H9 (cell line): ENCODE data around the gene PRSS21. TPM values are rescaled to one million over a fixed set of nuclear protein-coding genes. Genes with fewer than 3 reads are reported as not detected.

ENCODE experiments used
- DNase-seq: peaks from one replicate; pipeline ENCODE4 v3.0.0-alpha.2; 2017
- H2AFZ ChIP-seq: one replicate; pipeline ENCODE4 v1.6.1; 2013; ENCODE audit warnings: mild to moderate bottlenecking, low read length, control low read depth, moderate library complexity
- H2AK5ac ChIP-seq: 2 replicates; pipeline ENCODE4 v1.6.1; 2013; ENCODE audit warnings: low read length, control low read depth, mixed read lengths; ENCODE audit not compliant: insufficient read length
- H2BK120ac ChIP-seq: one replicate; pipeline ENCODE4 v1.6.1; 2013; ENCODE audit warnings: low read depth, mild to moderate bottlenecking, low read length, control low read depth, inconsistent platforms; ENCODE audit not compliant: poor library complexity, severe bottlenecking
- H2BK12ac ChIP-seq: 2 replicates; pipeline ENCODE4 v1.6.1; 2013; ENCODE audit warnings: low read length, control low read depth, mixed read lengths, low read depth; ENCODE audit not compliant: insufficient read length
- H2BK15ac ChIP-seq: 2 replicates; pipeline ENCODE4 v1.6.1; 2013; ENCODE audit warnings: low read depth, low read length, control low read depth
- H2BK20ac ChIP-seq: one replicate; pipeline ENCODE4 v1.6.1; 2013; ENCODE audit warnings: low read depth, mild to moderate bottlenecking, low read length, control low read depth, inconsistent platforms; ENCODE audit not compliant: poor library complexity, severe bottlenecking
- H2BK5ac ChIP-seq: 2 replicates; pipeline ENCODE4 v1.6.1; 2013; ENCODE audit warnings: low read length, control low read depth, mixed read lengths; ENCODE audit not compliant: insufficient read length
- H3K14ac ChIP-seq: 2 replicates; pipeline ENCODE4 v1.6.1; 2013; ENCODE audit warnings: low read length, control low read depth; ENCODE audit not compliant: insufficient read depth
- H3K18ac ChIP-seq: 2 replicates; pipeline ENCODE4 v1.6.1; 2013; ENCODE audit warnings: low read depth, mild to moderate bottlenecking, mixed read lengths, low read length, control low read depth; ENCODE audit not compliant: insufficient read length
- H3K23ac ChIP-seq: 2 replicates; pipeline ENCODE4 v1.6.1; 2013; ENCODE audit warnings: low read length, control low read depth, mixed read lengths, low read depth; ENCODE audit not compliant: insufficient read length
- H3K23me2 ChIP-seq: 2 replicates; pipeline ENCODE4 v1.6.1; 2013; ENCODE audit warnings: low read depth, mild to moderate bottlenecking, mixed read lengths, low read length, control low read depth; ENCODE audit not compliant: insufficient read length, poor library complexity, severe bottlenecking
- H3K27ac ChIP-seq: 2 replicates; pipeline ENCODE4 v1.5.1; 2013; ENCODE audit warnings: low read length, control low read depth, mixed read lengths, low read depth; ENCODE audit not compliant: insufficient read length
- H3K27me3 ChIP-seq: 2 replicates; pipeline ENCODE4 v1.6.1; 2013; ENCODE audit warnings: low read length, control low read depth, inconsistent platforms; ENCODE audit not compliant: insufficient read depth
- H3K4ac ChIP-seq: 2 replicates; pipeline ENCODE4 v1.6.1; 2013; ENCODE audit warnings: low read depth, mild to moderate bottlenecking, control low read depth, inconsistent platforms, low read length, moderate library complexity
- H3K4me1 ChIP-seq: 2 replicates; pipeline ENCODE4 v1.6.1; 2013; ENCODE audit warnings: low read length, control low read depth, inconsistent platforms; ENCODE audit not compliant: insufficient read depth
- H3K4me2 ChIP-seq: 2 replicates; pipeline ENCODE4 v1.6.1; 2013; ENCODE audit warnings: low read length, control low read depth, mixed read lengths; ENCODE audit not compliant: insufficient read length, insufficient read depth
- H3K56ac ChIP-seq: 2 replicates; pipeline ENCODE4 v1.6.1; 2013; ENCODE audit warnings: low read depth, mild to moderate bottlenecking, mixed read lengths, low read length, control low read depth; ENCODE audit not compliant: insufficient read length
- H3K79me1 ChIP-seq: 2 replicates; pipeline ENCODE4 v1.6.1; 2013; ENCODE audit warnings: low read depth, mild to moderate bottlenecking, moderate library complexity, low read length, control low read depth, inconsistent platforms; ENCODE audit not compliant: insufficient read depth, poor library complexity, severe bottlenecking
- H3K79me2 ChIP-seq: 2 replicates; pipeline ENCODE4 v1.6.1; 2013; ENCODE audit warnings: low read length, control low read depth, inconsistent platforms; ENCODE audit not compliant: insufficient read depth
- H3K9ac ChIP-seq: 2 replicates; pipeline ENCODE4 v1.6.1; 2013; ENCODE audit warnings: low read length, control low read depth, mixed read lengths; ENCODE audit not compliant: insufficient read length; ENCODE audit errors: extremely low read depth
- H3K9me3 ChIP-seq: one replicate; pipeline ENCODE4 v1.6.1; 2013; ENCODE audit warnings: low read depth, low read length, inconsistent platforms; ENCODE audit not compliant: control insufficient read depth
- H3T11ph ChIP-seq: one replicate; pipeline ENCODE4 v1.6.1; 2013; ENCODE audit warnings: mild to moderate bottlenecking, low read length, control low read depth, inconsistent platforms
- H4K20me1 ChIP-seq: one replicate; pipeline ENCODE4 v1.6.1; 2013; ENCODE audit not compliant: control insufficient read depth, insufficient read length, insufficient read depth
- H4K5ac ChIP-seq: 2 replicates; pipeline ENCODE4 v1.6.1; 2013; ENCODE audit warnings: low read depth, mild to moderate bottlenecking, mixed read lengths, low read length, control low read depth; ENCODE audit not compliant: insufficient read length
- H4K8ac ChIP-seq: replicated peaks from 2 replicates; pipeline ENCODE4 v1.6.1; 2013; ENCODE audit warnings: low read length, control low read depth, mixed read lengths, low read depth; ENCODE audit not compliant: insufficient read length
- H4K91ac ChIP-seq: 2 replicates; pipeline ENCODE4 v1.6.1; 2013; ENCODE audit warnings: low read depth, mild to moderate bottlenecking, moderate library complexity, mixed read lengths, low read length, control low read depth; ENCODE audit not compliant: insufficient read length
- H3K27ac Mint-ChIP-seq, 3 experiments: 2 replicates in 2 of 3; 3 replicates in 1 of 3; pipeline ENCODE4 v1.8.0; 2020 to 2021; ENCODE audit warnings: mixed read lengths in 3 of 3, mild to moderate bottlenecking in 1 of 3, moderate library complexity in 1 of 3
- H3K27me3 Mint-ChIP-seq: 2 replicates; pipeline ENCODE4 v1.8.0; 2021; ENCODE audit warnings: low read depth, mild to moderate bottlenecking, moderate library complexity, mixed read lengths
- H3K36me3 Mint-ChIP-seq, 3 experiments: 2 replicates in 2 of 3; 3 replicates in 1 of 3; pipeline ENCODE4 v1.8.0; 2020 to 2021; ENCODE audit warnings: low read depth in 3 of 3, mixed read lengths in 3 of 3; ENCODE audit not compliant: insufficient read depth in 1 of 3
- H3K4me1 Mint-ChIP-seq, 2 experiments: 2 replicates each; pipeline ENCODE4 v1.8.0; 2020; ENCODE audit warnings: mixed read lengths in 2 of 2
- H3K4me3 Mint-ChIP-seq, 2 experiments: 2 replicates in 1 of 2; 3 replicates in 1 of 2; pipeline ENCODE4 v1.8.0; 2020 to 2021; ENCODE audit warnings: mild to moderate bottlenecking in 2 of 2, mixed read lengths in 2 of 2, moderate library complexity in 1 of 2
- H3K9me3 Mint-ChIP-seq, 2 experiments: 2 replicates in 1 of 2; 3 replicates in 1 of 2; pipeline ENCODE4 v1.8.0; 2020; ENCODE audit warnings: mild to moderate bottlenecking in 2 of 2, mixed read lengths in 2 of 2, moderate library complexity in 1 of 2
- WGBS: extraction: QIAGEN DNeasy Blood & Tissue Kit; methylation state at CpG from one replicate; pipeline ENCODE4 v1.1.7; 2013; ENCODE audit warnings: missing lambda C conversion rate, low lambda C conversion rate, mixed read lengths; ENCODE audit not compliant: insufficient read length; ENCODE audit errors: extremely low coverage; 5-methylcytosine and 5-hydroxymethylcytosine counted together
- total RNA-seq: library from RNA; stranded (reverse); gene quantifications from 2 replicates; pipeline ENCODE4 v1.2.1, GENCODE V29; 2021
- TF ChIP-seq, protein P1 (sequence below): fragments of 200-600 bp; sonication (generic); conservative IDR thresholded peaks from 3 replicates; pipeline ENCODE4 v1.8.0; 2021; ENCODE audit warnings: antibody characterized with exemption, mild to moderate bottlenecking

The PRSS21 gene
- total RNA-seq, 1 experiment from 2014 or later: not detected

DNA sequence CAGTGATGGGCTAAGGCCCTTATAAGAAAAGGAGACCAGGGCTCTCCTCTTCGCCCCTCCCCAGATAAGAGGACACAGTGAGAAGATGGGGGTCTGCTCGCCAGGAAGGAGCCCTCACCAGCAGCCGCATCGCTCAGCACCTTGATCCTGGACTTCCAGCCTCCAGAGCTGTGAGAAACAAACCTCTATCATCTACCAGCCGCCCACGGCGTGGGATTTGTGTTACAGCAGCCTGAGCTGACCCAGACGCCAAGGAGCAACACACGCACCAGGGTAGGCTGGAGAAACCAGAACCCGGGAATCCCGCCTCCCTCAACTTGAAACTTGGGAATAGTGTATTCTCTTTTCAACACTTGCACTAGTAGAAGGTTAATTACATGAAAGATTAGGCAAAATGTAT is 8.9 kb downstream of the PRSS21 start:
- no peak overlapping the region for H2BK15ac ChIP-seq
- H2BK12ac ChIP-seq: no peak overlapping the region
- DNase-seq: no peak
- no peak overlapping the region for H2BK120ac ChIP-seq
- H2BK5ac ChIP-seq: no peak overlapping the region
- H3T11ph ChIP-seq: no peak overlapping the region
- H3K14ac ChIP-seq: no peak overlapping the region
- no peak overlapping the region for H3K9ac ChIP-seq
- no peak overlapping the region for H3K23ac ChIP-seq
- H3K4me1 ChIP-seq: no peaks in the 10 kb centered on the region
- TF ChIP-seq, protein P1, sequence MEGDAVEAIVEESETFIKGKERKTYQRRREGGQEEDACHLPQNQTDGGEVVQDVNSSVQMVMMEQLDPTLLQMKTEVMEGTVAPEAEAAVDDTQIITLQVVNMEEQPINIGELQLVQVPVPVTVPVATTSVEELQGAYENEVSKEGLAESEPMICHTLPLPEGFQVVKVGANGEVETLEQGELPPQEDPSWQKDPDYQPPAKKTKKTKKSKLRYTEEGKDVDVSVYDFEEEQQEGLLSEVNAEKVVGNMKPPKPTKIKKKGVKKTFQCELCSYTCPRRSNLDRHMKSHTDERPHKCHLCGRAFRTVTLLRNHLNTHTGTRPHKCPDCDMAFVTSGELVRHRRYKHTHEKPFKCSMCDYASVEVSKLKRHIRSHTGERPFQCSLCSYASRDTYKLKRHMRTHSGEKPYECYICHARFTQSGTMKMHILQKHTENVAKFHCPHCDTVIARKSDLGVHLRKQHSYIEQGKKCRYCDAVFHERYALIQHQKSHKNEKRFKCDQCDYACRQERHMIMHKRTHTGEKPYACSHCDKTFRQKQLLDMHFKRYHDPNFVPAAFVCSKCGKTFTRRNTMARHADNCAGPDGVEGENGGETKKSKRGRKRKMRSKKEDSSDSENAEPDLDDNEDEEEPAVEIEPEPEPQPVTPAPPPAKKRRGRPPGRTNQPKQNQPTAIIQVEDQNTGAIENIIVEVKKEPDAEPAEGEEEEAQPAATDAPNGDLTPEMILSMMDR: no peak
- no peaks in the 10 kb centered on the region for H3K79me1 ChIP-seq
- H2AK5ac ChIP-seq: no peak overlapping the region
- H3K56ac ChIP-seq: no peak overlapping the region
- H3K27me3 ChIP-seq: no peaks in the 10 kb centered on the region
- H3K4me3 Mint-ChIP-seq: 0 out of 5 replicates have a peak overlapping the region, but pooled peaks of 1 of the 2 experiments have one; percentile 8
- no peaks in the 10 kb centered on the region for H3K4me1 Mint-ChIP-seq
- H4K91ac ChIP-seq: no peak overlapping the region
- no peak overlapping the region for H3K18ac ChIP-seq
- no peaks in the 10 kb centered on the region for H3K23me2 ChIP-seq
- H3K4me2 ChIP-seq: no peak overlapping the region
- H2AFZ ChIP-seq: no peak overlapping the region
- H3K79me2 ChIP-seq: no peaks in the 10 kb centered on the region
- no peaks in the 10 kb centered on the region; a peak in 1 of 7 replicates for H3K36me3 Mint-ChIP-seq
- no peak overlapping the region for H3K27ac ChIP-seq
- H3K27ac Mint-ChIP-seq: no peak overlapping the region
- no peaks in the 10 kb centered on the region for H3K27me3 Mint-ChIP-seq
- whole genome bisulfite sequencing: no CpG with 5 or more reads among the region's 11 CpGs
- no peak overlapping the region for H4K5ac ChIP-seq
- no peaks in the 10 kb centered on the region for H3K9me3 Mint-ChIP-seq
- H4K8ac ChIP-seq: no peak overlapping the region
- no peaks in the 10 kb centered on the region for H4K20me1 ChIP-seq
- no peak overlapping the region for H3K4ac ChIP-seq
- H2BK20ac ChIP-seq: no peak overlapping the region
- H3K9me3 ChIP-seq: no peaks in the 10 kb centered on the region
